IMR-90 (cell line): ENCODE data around the gene DYNC1H1. TPM values are rescaled to one million over a fixed set of nuclear protein-coding genes. Genes with fewer than 3 reads are reported as not detected.

Experiments
- ATAC-seq: fragments of 200-7000 bp; cut with Tn5 transposase; 2 replicates; pipeline ENCODE4 v1.9.1; 2020; ENCODE audit warnings: low read depth, mild to moderate bottlenecking, moderate library complexity
- BruUV-seq: library from RNA; stranded (reverse); fragments of 400-500 nt; replicated peaks from 2 replicates; lab custom pipeline; 2021; lab: Mats Ljungman, UMichigan
- CTCF ChIA-PET: fragments of 300-600 bp; formaldehyde crosslinking; extraction: SDS; loops from one replicate; lab custom pipeline; 2021; ENCODE audit warnings: antibody characterized with exemption; lab: Yijun Ruan, JAX
- POLR2A ChIA-PET: fragments of 300-600 bp; sonication (Branson Sonifier 250); formaldehyde crosslinking; loops from one replicate; lab custom pipeline; 2022; ENCODE audit warnings: antibody characterized with exemption; ENCODE audit not compliant: unreplicated experiment; lab: Charles Lee
- DNase-seq: peaks from one replicate; pipeline ENCODE4 v3.0.0; 2013
- H2AFZ ChIP-seq: replicated peaks from 2 replicates; pipeline ENCODE3; 2013; ENCODE audit warnings: low read length, mild to moderate bottlenecking; ENCODE audit not compliant: poor library complexity
- H2AK5ac ChIP-seq: 2 replicates; pipeline ENCODE4 v1.6.1; 2013; ENCODE audit warnings: low read depth, low read length, inconsistent platforms
- H2AK9ac ChIP-seq: replicated peaks from 2 replicates; pipeline ENCODE3; 2013; ENCODE audit warnings: mild to moderate bottlenecking, low read depth, low read length, moderate library complexity; ENCODE audit not compliant: poor library complexity
- H2BK120ac ChIP-seq: 2 replicates; pipeline ENCODE4 v1.6.1; 2013; ENCODE audit warnings: low read depth, low read length, inconsistent platforms
- H2BK15ac ChIP-seq: 3 replicates; pipeline ENCODE4 v1.6.1; 2013; ENCODE audit warnings: low read depth, low read length, inconsistent platforms
- H2BK20ac ChIP-seq: 2 replicates; pipeline ENCODE4 v1.6.1; 2013; ENCODE audit warnings: low read depth, mild to moderate bottlenecking, inconsistent platforms, low read length, moderate library complexity
- H2BK5ac ChIP-seq: 2 replicates; pipeline ENCODE4 v1.6.1; 2013; ENCODE audit warnings: mild to moderate bottlenecking, low read depth, low read length, inconsistent platforms; ENCODE audit not compliant: poor library complexity, severe bottlenecking
- H3K14ac ChIP-seq: replicated peaks from 2 replicates; pipeline ENCODE4 v1.6.1; 2013; ENCODE audit warnings: low read depth, low read length, inconsistent platforms
- H3K18ac ChIP-seq: 2 replicates; pipeline ENCODE4 v1.6.1; 2013; ENCODE audit warnings: low read depth, low read length, control low read depth
- H3K23ac ChIP-seq: 2 replicates; pipeline ENCODE4 v1.6.1; 2013; ENCODE audit warnings: low read depth, low read length, inconsistent platforms
- H3K27ac ChIP-seq: 2 replicates; pipeline ENCODE4 v1.5.1; 2013; ENCODE audit warnings: mild to moderate bottlenecking, control low read depth, low read length; ENCODE audit not compliant: insufficient read depth
- H3K27me3 ChIP-seq: 2 replicates; pipeline ENCODE4 v1.6.1; 2013; ENCODE audit warnings: low read length; ENCODE audit not compliant: control insufficient read depth, insufficient read depth
- H3K36me3 ChIP-seq: 2 replicates; pipeline ENCODE4 v1.6.1; 2013; ENCODE audit warnings: low read length, mixed read lengths; ENCODE audit not compliant: control insufficient read depth, insufficient read depth
- H3K4ac ChIP-seq: 2 replicates; pipeline ENCODE4 v1.6.1; 2013; ENCODE audit warnings: low read depth, low read length, inconsistent platforms
- H3K4me1 ChIP-seq: 2 replicates; pipeline ENCODE4 v1.6.1; 2013; ENCODE audit warnings: low read length, mixed read lengths; ENCODE audit not compliant: control insufficient read depth, insufficient read depth
- H3K4me2 ChIP-seq: 2 replicates; pipeline ENCODE4 v1.6.1; 2013; ENCODE audit warnings: low read depth, mild to moderate bottlenecking, control low read depth, low read length, moderate library complexity
- H3K4me3 ChIP-seq: 2 replicates; pipeline ENCODE4 v1.5.1; 2013; ENCODE audit warnings: low read depth, mild to moderate bottlenecking, control low read depth, low read length, moderate library complexity; ENCODE audit not compliant: insufficient read depth
- H3K56ac ChIP-seq: 2 replicates; pipeline ENCODE4 v1.6.1; 2013; ENCODE audit warnings: low read length, inconsistent platforms; ENCODE audit not compliant: insufficient read depth; ENCODE audit errors: extremely low read depth
- H3K79me1 ChIP-seq, 2 experiments: 2 replicates each; pipeline ENCODE4 v1.6.1; 2013; ENCODE audit warnings: low read length in 2 of 2, inconsistent platforms in 1 of 2, low read depth in 1 of 2
- H3K9ac ChIP-seq: 2 replicates; pipeline ENCODE4 v1.6.1; 2013; ENCODE audit warnings: low read depth, low read length, control low read depth
- H3K9me1 ChIP-seq: 2 replicates; pipeline ENCODE4 v1.6.1; 2013; ENCODE audit warnings: low read length, inconsistent platforms; ENCODE audit not compliant: insufficient read depth
- H3K9me3 ChIP-seq: 2 replicates; pipeline ENCODE4 v1.6.1; 2013; ENCODE audit warnings: low read length; ENCODE audit not compliant: control insufficient read depth, insufficient read depth
- H4K20me1 ChIP-seq: 2 replicates; pipeline ENCODE4 v1.6.1; 2013; ENCODE audit warnings: low read length, inconsistent platforms; ENCODE audit not compliant: insufficient read depth
- H4K5ac ChIP-seq: 2 replicates; pipeline ENCODE4 v1.6.1; 2013; ENCODE audit warnings: mild to moderate bottlenecking, low read depth, low read length, control low read depth
- H4K8ac ChIP-seq, 2 experiments: 2 replicates each; pipeline ENCODE4 v1.6.1; 2013; ENCODE audit warnings: low read depth in 2 of 2, low read length in 2 of 2, control low read depth in 1 of 2, inconsistent platforms in 1 of 2
- H4K91ac ChIP-seq: 2 replicates; pipeline ENCODE4 v1.6.1; 2013; ENCODE audit warnings: low read depth, low read length, inconsistent platforms; ENCODE audit not compliant: insufficient read depth
- BHLHE40 ChIP-seq: fragments of 150-350 bp; IDR thresholded peaks from 2 replicates; pipeline ENCODE4 v1.6.1; 2016; ENCODE audit warnings: mild to moderate bottlenecking, low read depth, low read length
- CEBPB ChIP-seq: IDR thresholded peaks from 2 replicates; pipeline ENCODE4 v1.6.1; 2012; ENCODE audit warnings: low read depth, low read length, improper control_type of control experiment
- CHD1 ChIP-seq: IDR thresholded peaks from 2 replicates; pipeline ENCODE4 v1.6.1; 2012; ENCODE audit warnings: low read depth, low read length, improper control_type of control experiment
- FOS ChIP-seq: fragments of 150-350 bp; IDR thresholded peaks from 2 replicates; pipeline ENCODE4 v1.6.1; 2016; ENCODE audit warnings: low read depth, low read length
- MAFK ChIP-seq: IDR thresholded peaks from 2 replicates; pipeline ENCODE4 v1.6.1; 2012; ENCODE audit warnings: low read depth, low read length, improper control_type of control experiment
- MAZ ChIP-seq: IDR thresholded peaks from 2 replicates; pipeline ENCODE4 v1.6.1; 2012; ENCODE audit warnings: low read depth, mild to moderate bottlenecking, low read length, improper control_type of control experiment, moderate library complexity, borderline replicate concordance
- MXI1 ChIP-seq: IDR thresholded peaks from 2 replicates; pipeline ENCODE4 v1.6.1; 2012; ENCODE audit warnings: low read depth, mild to moderate bottlenecking, low read length, moderate library complexity, borderline replicate concordance
- NFE2L2 ChIP-seq: fragments of 150-350 bp; IDR thresholded peaks from 2 replicates; pipeline ENCODE4 v1.6.1; 2016; ENCODE audit warnings: low read depth, mild to moderate bottlenecking, low read length
- POLR2A ChIP-seq: IDR thresholded peaks from 2 replicates; pipeline ENCODE4 v1.6.1; 2012; ENCODE audit warnings: mild to moderate bottlenecking, low read depth, low read length
- RAD21 ChIP-seq: IDR thresholded peaks from 2 replicates; pipeline ENCODE4 v1.6.1; 2012; ENCODE audit warnings: low read length, improper control_type of control experiment
- RCOR1 ChIP-seq: IDR thresholded peaks from 2 replicates; pipeline ENCODE4 v1.6.1; 2012; ENCODE audit warnings: mild to moderate bottlenecking, low read length, improper control_type of control experiment; ENCODE audit not compliant: insufficient replicate concordance
- RFX5 ChIP-seq: IDR thresholded peaks from 2 replicates; pipeline ENCODE4 v1.8.0; 2012; ENCODE audit warnings: low read depth, mild to moderate bottlenecking, low read length, moderate library complexity
- SMC3 ChIP-seq: fragments of 150-350 bp; IDR thresholded peaks from 2 replicates; pipeline ENCODE4 v1.6.1; 2016; ENCODE audit warnings: low read depth, mild to moderate bottlenecking, antibody characterized with exemption, low read length, moderate library complexity
- WGBS, 2 experiments: methylation state at CpG; one replicate each; pipeline versions ENCODE4 v1.1.5 to v1.1.7; 2013; ENCODE audit warnings: missing lambda C conversion rate in 2 of 2; ENCODE audit not compliant: insufficient read length in 1 of 2; ENCODE audit errors: extremely low coverage in 2 of 2; 5-methylcytosine and 5-hydroxymethylcytosine counted together
- dilution Hi-C: fragments of 300-500 bp; cut with HindIII; formaldehyde crosslinking; loops from one replicate; pipeline ENCODE4 v1.14.3; 2018; ENCODE audit warnings: low sequenced_read_pairs; ENCODE audit not compliant: unreplicated experiment
- in situ Hi-C: fragments of 300-500 bp; cut with MboI; formaldehyde crosslinking; loops from 3 replicates; pipeline ENCODE4 v1.14.3; 2019; ENCODE audit warnings: low sequenced_read_pairs, inconsistent platforms, mixed read lengths
- intact Hi-C: fragments of 100-400 bp; cut with micrococcal nuclease; formaldehyde crosslinking; loops from 2 replicates; pipeline ENCODE4 v1.10.0; 2022
- polyA plus RNA-seq, 3 experiments: library from polyadenylated mRNA; depleted of rRNA; stranded (reverse); fragments of >200 nt; gene quantifications; 2 replicates each; pipeline ENCODE4 v1.2.3, GENCODE V29; 2012; ENCODE audit warnings: low replicate concordance in 1 of 3
- total RNA-seq: library from RNA; depleted of rRNA; stranded (reverse); fragments of >200 nt; gene quantifications from 2 replicates; pipeline ENCODE4 v1.2.3, GENCODE V29; 2012
- TF ChIP-seq, protein P1 (sequence below): conservative IDR thresholded peaks from 2 replicates; pipeline ENCODE4 v1.5.1; 2012; ENCODE audit warnings: mild to moderate bottlenecking, low read depth, low read length, improper control_type of control experiment
- TF ChIP-seq, protein P2 (sequence below): fragments of 150-350 bp; IDR thresholded peaks from 2 replicates; pipeline ENCODE4 v1.6.1; 2016; ENCODE audit warnings: low read depth, mild to moderate bottlenecking, low read length, moderate library complexity, borderline replicate concordance
- TF ChIP-seq, protein P3 (sequence below): fragments of 150-350 bp; IDR thresholded peaks from 2 replicates; pipeline ENCODE4 v1.6.1; 2017; ENCODE audit warnings: mild to moderate bottlenecking, antibody characterized with exemption, low read length, low read depth

Gene DYNC1H1
- total and polyA plus RNA-seq, 2 of the 4 experiments (the other 2 are of a cell fraction), result 240 to 670 TPM

- no peaks in the 10 kb centered on the region for H3K9me3 ChIP-seq
- dilution Hi-C loops, result no loop called here
- peaks cover 4% of the 10 kb centered on the region for H3K4me1 ChIP-seq
- in situ Hi-C loops, result no loop called here
- ATAC-seq (no peak), DNase-seq (no peak)
- H2AK9ac ChIP-seq, result no peak overlapping the region
- no peak overlapping the region for H3K23ac ChIP-seq
- no peak overlapping the region for H2AK5ac ChIP-seq
- no peak overlapping the region for H3K9ac ChIP-seq
- H4K5ac ChIP-seq, result no peak overlapping the region
- H3K18ac ChIP-seq, result no peak overlapping the region
- H3K14ac ChIP-seq, result no peak overlapping the region
- BruUV-seq, result no TSS peak
- 100% methylated on average over 1 of the region's 33 CpGs; no CpG with 5 or more reads in 1 of the 2 experiments for WGBS, 2 experiments
- peaks cover 11% of the 10 kb centered on the region for H3K36me3 ChIP-seq
- H2BK5ac ChIP-seq, result no peak overlapping the region
- H3K27me3 ChIP-seq, result no peaks in the 10 kb centered on the region
- no peak overlapping the region for H2BK120ac ChIP-seq
- TF ChIP-seq MXI1 (no peak), SMC3 (no peak), BHLHE40 (no peak), CHD1 (no peak), NFE2L2 (no peak), RFX5 (no peak), RAD21 (no peak), CEBPB (no peak), POLR2A (no peak), MAZ (no peak), MAFK (no peak), RCOR1 (no peak), FOS (no peak)
- TF ChIP-seq, protein P1, sequence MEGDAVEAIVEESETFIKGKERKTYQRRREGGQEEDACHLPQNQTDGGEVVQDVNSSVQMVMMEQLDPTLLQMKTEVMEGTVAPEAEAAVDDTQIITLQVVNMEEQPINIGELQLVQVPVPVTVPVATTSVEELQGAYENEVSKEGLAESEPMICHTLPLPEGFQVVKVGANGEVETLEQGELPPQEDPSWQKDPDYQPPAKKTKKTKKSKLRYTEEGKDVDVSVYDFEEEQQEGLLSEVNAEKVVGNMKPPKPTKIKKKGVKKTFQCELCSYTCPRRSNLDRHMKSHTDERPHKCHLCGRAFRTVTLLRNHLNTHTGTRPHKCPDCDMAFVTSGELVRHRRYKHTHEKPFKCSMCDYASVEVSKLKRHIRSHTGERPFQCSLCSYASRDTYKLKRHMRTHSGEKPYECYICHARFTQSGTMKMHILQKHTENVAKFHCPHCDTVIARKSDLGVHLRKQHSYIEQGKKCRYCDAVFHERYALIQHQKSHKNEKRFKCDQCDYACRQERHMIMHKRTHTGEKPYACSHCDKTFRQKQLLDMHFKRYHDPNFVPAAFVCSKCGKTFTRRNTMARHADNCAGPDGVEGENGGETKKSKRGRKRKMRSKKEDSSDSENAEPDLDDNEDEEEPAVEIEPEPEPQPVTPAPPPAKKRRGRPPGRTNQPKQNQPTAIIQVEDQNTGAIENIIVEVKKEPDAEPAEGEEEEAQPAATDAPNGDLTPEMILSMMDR, result no peak
- TF ChIP-seq, protein P2, sequence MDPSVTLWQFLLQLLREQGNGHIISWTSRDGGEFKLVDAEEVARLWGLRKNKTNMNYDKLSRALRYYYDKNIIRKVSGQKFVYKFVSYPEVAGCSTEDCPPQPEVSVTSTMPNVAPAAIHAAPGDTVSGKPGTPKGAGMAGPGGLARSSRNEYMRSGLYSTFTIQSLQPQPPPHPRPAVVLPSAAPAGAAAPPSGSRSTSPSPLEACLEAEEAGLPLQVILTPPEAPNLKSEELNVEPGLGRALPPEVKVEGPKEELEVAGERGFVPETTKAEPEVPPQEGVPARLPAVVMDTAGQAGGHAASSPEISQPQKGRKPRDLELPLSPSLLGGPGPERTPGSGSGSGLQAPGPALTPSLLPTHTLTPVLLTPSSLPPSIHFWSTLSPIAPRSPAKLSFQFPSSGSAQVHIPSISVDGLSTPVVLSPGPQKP, result no peak
- TF ChIP-seq, protein P3, sequence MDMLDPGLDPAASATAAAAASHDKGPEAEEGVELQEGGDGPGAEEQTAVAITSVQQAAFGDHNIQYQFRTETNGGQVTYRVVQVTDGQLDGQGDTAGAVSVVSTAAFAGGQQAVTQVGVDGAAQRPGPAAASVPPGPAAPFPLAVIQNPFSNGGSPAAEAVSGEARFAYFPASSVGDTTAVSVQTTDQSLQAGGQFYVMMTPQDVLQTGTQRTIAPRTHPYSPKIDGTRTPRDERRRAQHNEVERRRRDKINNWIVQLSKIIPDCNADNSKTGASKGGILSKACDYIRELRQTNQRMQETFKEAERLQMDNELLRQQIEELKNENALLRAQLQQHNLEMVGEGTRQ, result no peak
- no peak overlapping the region for H2BK15ac ChIP-seq
- H4K91ac ChIP-seq, result no peak overlapping the region
- peaks cover 6 to 8% of the 10 kb centered on the region in 2 experiments for H3K79me1 ChIP-seq
- H4K8ac ChIP-seq, result no peak overlapping the region
- H3K4me2 ChIP-seq, result no peak overlapping the region
- H3K27ac ChIP-seq, result no peak overlapping the region
- no peak overlapping the region for H3K4ac ChIP-seq
- POLR2A ChIA-PET, result no interaction called here
- peaks cover 5% of the 10 kb centered on the region; the same call in 1 of the 2 replicates for H4K20me1 ChIP-seq
- H2BK20ac ChIP-seq, result no peak overlapping the region
- H2AFZ ChIP-seq, result no peak overlapping the region
- H3K56ac ChIP-seq, result no peak overlapping the region
- H3K9me1 ChIP-seq, result peaks cover 8% of the 10 kb centered on the region
- CTCF ChIA-PET, result no interaction called here
- intact Hi-C loops, result loop anchor here (10.0 kb wide), 1 partner anchor 150 kb away; no protein-coding TSS in a partner anchor
- no peak overlapping the region for H3K4me3 ChIP-seq
Observed at GRCh38 chr14:101925152-101925551, 39.2 kb upstream of the DYNC1H1 start.
